GM12878 (cell line): ENCODE data around the gene GRK7. TPM values are rescaled to one million over a fixed set of nuclear protein-coding genes. Genes with fewer than 3 reads are reported as not detected.

Source experiments
- ATAC-seq: fragments of 200-7000 bp; cut with Tn5 transposase; 3 replicates; pipeline ENCODE4 v1.9.1; 2020; ENCODE audit warnings: mild to moderate bottlenecking, moderate library complexity
- BruUV-seq: library from RNA; stranded (reverse); fragments of 400-500 nt; replicated peaks from 2 replicates; lab custom pipeline; 2021; lab: Mats Ljungman, UMichigan
- CTCF ChIA-PET: fragments of 300-600 bp; sonication (Branson Sonifier 250); formaldehyde crosslinking; extraction: SDS; loops from one replicate; lab custom pipeline; 2021; ENCODE audit warnings: inconsistent platforms; lab: Yijun Ruan, JAX
- POLR2A ChIA-PET: fragments of 350-600 bp; formaldehyde crosslinking; extraction: SDS; loops from one replicate; lab custom pipeline; 2021; ENCODE audit warnings: inconsistent platforms; lab: Charles Lee
- RAD21 ChIA-PET: fragments of 300-600 bp; sonication (Branson Sonifier 250); formaldehyde crosslinking; loops from one replicate; lab custom pipeline; 2023; ENCODE audit warnings: antibody characterized with exemption; ENCODE audit not compliant: unreplicated experiment; lab: Charles Lee
- SMC1A ChIA-PET: fragments of 300-600 bp; sonication (Branson Sonifier 250); formaldehyde crosslinking; loops from one replicate; lab custom pipeline; 2023; ENCODE audit not compliant: unreplicated experiment, uncharacterized antibody; lab: Charles Lee
- DNase-seq: peaks from one replicate; pipeline ENCODE4 v3.0.0-alpha.2; 2011; ENCODE audit warnings: low read depth, low spot score
- FAIRE-seq: peaks from 3 replicates; lab custom pipeline; 2011; peaks lifted over from hg19 to GRCh38; lab: Jason Lieb, UNC
- H2AFZ ChIP-seq: 2 replicates; pipeline ENCODE4 v1.6.0; 2011; ENCODE audit warnings: low read depth, low read length, control low read depth; ENCODE audit not compliant: control insufficient read depth
- H3K27ac ChIP-seq: 2 replicates; pipeline ENCODE4 v1.5.1; 2011; ENCODE audit warnings: control low read depth; ENCODE audit not compliant: control insufficient read depth, insufficient read depth
- H3K27me3 ChIP-seq, 2 experiments: replicated peaks in 1 of 2; 2 replicates each; pipeline versions ENCODE4 v1.6.0 to v1.6.1; 2011; ENCODE audit warnings: low read length in 1 of 2; ENCODE audit not compliant: control insufficient read depth in 2 of 2, insufficient read depth in 2 of 2
- H3K36me3 ChIP-seq, 2 experiments: 2 replicates each; pipeline ENCODE4 v1.5.1; 2011; ENCODE audit warnings: low read length in 1 of 2; ENCODE audit not compliant: control insufficient read depth in 2 of 2, insufficient read depth in 2 of 2
- H3K4me1 ChIP-seq: 2 replicates; pipeline ENCODE4 v1.6.1; 2011; ENCODE audit warnings: mild to moderate bottlenecking, low read length, moderate library complexity, mixed read lengths; ENCODE audit not compliant: control insufficient read depth, insufficient read depth
- H3K4me2 ChIP-seq: 2 replicates; pipeline ENCODE4 v1.6.0; 2011; ENCODE audit warnings: control low read depth; ENCODE audit not compliant: control insufficient read depth, insufficient read depth
- H3K4me3 ChIP-seq: fragments of 200-600 bp; sonication (generic); 2 replicates; pipeline ENCODE4 v1.5.1; 2016
- H3K79me2 ChIP-seq: 2 replicates; pipeline ENCODE4 v1.6.0; 2011; ENCODE audit warnings: low read length; ENCODE audit not compliant: control insufficient read depth, insufficient read depth
- H3K9ac ChIP-seq: 2 replicates; pipeline ENCODE4 v1.8.0; 2011; ENCODE audit warnings: low read length, control low read depth, mixed read lengths; ENCODE audit not compliant: control insufficient read depth, insufficient read depth
- H3K9me3 ChIP-seq: replicated peaks from 3 replicates; pipeline ENCODE4 v1.5.1; 2011; ENCODE audit warnings: mild to moderate bottlenecking, low read length; ENCODE audit not compliant: control insufficient read depth, insufficient read depth
- H4K20me1 ChIP-seq: 2 replicates; pipeline ENCODE4 v1.6.0; 2011; ENCODE audit not compliant: control insufficient read depth, insufficient read depth
- ATF3 ChIP-seq: IDR thresholded peaks from 2 replicates; pipeline ENCODE4 v1.6.1; 2011; ENCODE audit warnings: low read depth, mild to moderate bottlenecking, low read length, moderate library complexity, borderline replicate concordance; ENCODE audit errors: extremely low read depth
- BMI1 ChIP-seq: fragments of 450-650 bp; IDR thresholded peaks from 2 replicates; pipeline ENCODE4 v1.6.1; 2016; ENCODE audit warnings: mild to moderate bottlenecking, moderate library complexity, borderline replicate concordance
- CBX5 ChIP-seq: sonication (generic); IDR thresholded peaks from 2 replicates; pipeline ENCODE4 v1.6.1; 2016; ENCODE audit warnings: low read depth, moderate library complexity, mild to moderate bottlenecking, inconsistent platforms
- E2F8 ChIP-seq: fragments of 450-650 bp; IDR thresholded peaks from 2 replicates; pipeline ENCODE4 v1.6.1; 2018; ENCODE audit warnings: mild to moderate bottlenecking, low read depth, moderate library complexity; ENCODE audit not compliant: partially characterized antibody
- EZH2 ChIP-seq: IDR thresholded peaks from 2 replicates; pipeline ENCODE4 v1.6.1; 2012; ENCODE audit warnings: low read depth, mild to moderate bottlenecking, control low read depth, inconsistent platforms, low read length, borderline replicate concordance; ENCODE audit not compliant: control insufficient read depth
- IKZF2 ChIP-seq, 2 experiments: fragments of 450-650 bp; IDR thresholded peaks; 2 replicates each; pipeline ENCODE4 v1.6.1; 2017; ENCODE audit warnings: mild to moderate bottlenecking in 2 of 2, moderate library complexity in 2 of 2
- MTA2 ChIP-seq: fragments of 450-650 bp; IDR thresholded peaks from 2 replicates; pipeline ENCODE4 v1.6.1; 2016; ENCODE audit warnings: low read depth, mild to moderate bottlenecking, moderate library complexity
- ZSCAN29 ChIP-seq: fragments of 450-650 bp; IDR thresholded peaks from 2 replicates; pipeline ENCODE4 v1.6.1; 2017; ENCODE audit warnings: mild to moderate bottlenecking, moderate library complexity
- WGBS: methylation state at CpG from one replicate; pipeline ENCODE4 v1.1.6; 2016; ENCODE audit warnings: low lambda C conversion rate; ENCODE audit not compliant: insufficient replicate concordance, insufficient coverage; ENCODE audit errors: missing lambda C conversion rate; 5-methylcytosine and 5-hydroxymethylcytosine counted together
- in situ Hi-C: fragments of 300-500 bp; cut with MboI; formaldehyde crosslinking; loops from 9 replicates; pipeline ENCODE4 v1.14.3; 2018; ENCODE audit warnings: mixed read lengths
- intact Hi-C: fragments of 100-400 bp; cut with micrococcal nuclease; formaldehyde crosslinking; loops from one replicate; pipeline ENCODE4 v1.14.2; 2022; ENCODE audit not compliant: unreplicated experiment
- polyA plus RNA-seq, 11 experiments: library from polyadenylated mRNA; depleted of rRNA in 4 of 11; unstranded in 6 of 11; stranded (reverse) in 5 of 11; fragments of >200 nt; fragmentation: Nextera tagmentation in 4 of 11; fragmentation: Illumina TruSeq in 1 of 11; extraction: Ambion mirVana in 4 of 11; extraction: Trizol in 1 of 11; gene quantifications; 1 replicate in 1 of 11; 2 replicates in 10 of 11; pipeline versions ENCODE4 v1.2.1 to v1.2.3, GENCODE V29; 2011 to 2016; ENCODE audit warnings: inconsistent platforms in 2 of 11, missing spikeins in 2 of 11, low read depth in 1 of 11
- total RNA-seq, 4 experiments: library from RNA; depleted of rRNA in 3 of 4; stranded (reverse); fragments of >200 nt in 3 of 4; fragmentation: Illumina TruSeq in 1 of 4; extraction: Trizol in 1 of 4; gene quantifications; 2 replicates each; pipeline versions ENCODE4 v1.2.1 to v1.2.3, GENCODE V29; 2013 to 2021
- TF ChIP-seq, protein P1 (sequence below): fragments of 450-650 bp; IDR thresholded peaks from 2 replicates; pipeline ENCODE4 v1.6.1; 2017; ENCODE audit warnings: borderline replicate concordance

GRK7 gene
- total and polyA plus RNA-seq, 10 of the 15 experiments (the other 5 are each of a cell fraction or from before 2014, with no cell fraction given), result not detected

DNA sequence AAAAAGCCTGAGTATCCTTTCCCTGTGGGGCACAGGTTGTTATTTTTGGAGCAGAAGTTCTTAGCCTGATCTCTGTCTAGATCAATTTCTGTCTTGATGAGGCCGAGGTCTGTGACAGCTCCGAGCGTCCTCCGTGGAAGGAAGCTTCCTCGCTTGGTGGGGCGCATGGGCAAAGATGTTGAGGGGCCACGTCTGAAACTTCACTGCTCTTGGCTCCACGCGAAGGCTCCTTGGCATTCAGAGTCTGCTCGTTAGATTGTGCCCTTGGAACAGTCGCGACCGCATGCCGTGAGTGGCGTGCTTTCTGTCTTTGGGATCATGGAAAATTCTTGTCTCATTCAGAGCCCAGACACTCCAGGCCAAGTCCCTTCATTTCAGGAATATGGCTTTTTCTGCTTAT lies 13.7 kb downstream of the GRK7 start:
- Histone ChIP-seq H3K79me2 (no peaks in the 10 kb centered on the region), H3K27me3 (no peaks in the 10 kb centered on the region), H3K4me3 (no peak overlapping the region), H3K4me1 (no peaks in the 10 kb centered on the region), H3K27ac (no peak overlapping the region), H3K4me2 (no peak overlapping the region), H3K9me3 (no peaks in the 10 kb centered on the region), H3K36me3 (no peaks in the 10 kb centered on the region), H4K20me1 (no peaks in the 10 kb centered on the region), H3K9ac (no peak overlapping the region), H2AFZ (no peak overlapping the region)
- POLR2A ChIA-PET, result no interaction called here
- DNase-seq (no peak), ATAC-seq (no peak), FAIRE-seq (no peak)
- BruUV-seq, result no TSS peak
- SMC1A ChIA-PET, result no interaction called here
- CTCF ChIA-PET, result no interaction called here
- TF ChIP-seq MTA2 (no peak), CBX5 (no peak), IKZF2 (IDR thresholded peaks at IDR 0.05) (no peak), BMI1 (no peak), EZH2 (no peak), E2F8 (no peak), ATF3 (no peak), ZSCAN29 (no peak)
- TF ChIP-seq, protein P1, sequence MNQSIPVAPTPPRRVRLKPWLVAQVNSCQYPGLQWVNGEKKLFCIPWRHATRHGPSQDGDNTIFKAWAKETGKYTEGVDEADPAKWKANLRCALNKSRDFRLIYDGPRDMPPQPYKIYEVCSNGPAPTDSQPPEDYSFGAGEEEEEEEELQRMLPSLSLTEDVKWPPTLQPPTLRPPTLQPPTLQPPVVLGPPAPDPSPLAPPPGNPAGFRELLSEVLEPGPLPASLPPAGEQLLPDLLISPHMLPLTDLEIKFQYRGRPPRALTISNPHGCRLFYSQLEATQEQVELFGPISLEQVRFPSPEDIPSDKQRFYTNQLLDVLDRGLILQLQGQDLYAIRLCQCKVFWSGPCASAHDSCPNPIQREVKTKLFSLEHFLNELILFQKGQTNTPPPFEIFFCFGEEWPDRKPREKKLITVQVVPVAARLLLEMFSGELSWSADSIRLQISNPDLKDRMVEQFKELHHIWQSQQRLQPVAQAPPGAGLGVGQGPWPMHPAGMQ, result no peak
- in situ Hi-C loops, result no loop called here
- RAD21 ChIA-PET, result no interaction called here
- intact Hi-C loops, result no loop called here
- WGBS, result 92% methylated on average over 15 of the region's 15 CpGs
